ENCODE data around the gene PARM1.

DNA sequence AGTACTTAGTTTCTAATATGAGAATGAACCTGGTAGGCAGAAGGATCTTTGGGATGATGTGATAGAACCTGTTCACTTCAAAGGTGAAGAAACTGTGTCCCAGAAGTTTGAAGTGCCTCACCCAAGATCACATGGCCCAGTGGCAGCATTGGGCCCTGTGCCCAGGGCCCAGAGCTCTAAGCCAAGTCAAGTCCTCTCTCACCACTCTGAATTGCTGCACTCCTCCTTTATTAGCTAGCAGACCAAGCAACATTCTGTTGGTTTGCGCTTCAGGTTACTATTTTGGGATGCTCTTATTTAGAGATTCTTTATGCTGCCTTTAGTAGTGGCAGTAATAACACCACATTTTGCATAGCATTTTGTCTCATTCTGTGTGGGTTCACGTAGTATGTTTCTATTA lies 82.7 kb downstream of the PARM1 start:
- TF ChIP-seq CTCF (IDR thresholded peaks at IDR 0.05; ENCODE audit: insufficient read depth, low read length, poor library complexity, severe bottlenecking), result no peak
- TF ChIP-seq EZH2phosphoT487 (conservative IDR thresholded peaks at IDR 0.05; ENCODE audit: low read length), result no peak

Measured in SU-DHL-6 (cell line).